ENCODE results near the gene HNRNPA3.

The HNRNPA3 gene

GRCh38 chr2:177212106-177212890 lies at the start of gene HNRNPA3:
TSS of gene HNRNPA3 (plus strand) at chr2:177212794. CDS start at chr2:177212800, 6 bp downstream.
- peak; percentile 21 for TF ChIP-seq CTCF (conservative IDR thresholded peaks at IDR 0.05; ENCODE audit: low read depth, low read length)
- peak; percentile 95 for DNase-seq (ENCODE audit: low read depth)
- H3K4me3 ChIP-seq (ENCODE audit: low read length): peak within 1 kb of the TSS; percentile 96

GRCh38 chr2:177164131-177164530 lies 48.5 kb upstream of the HNRNPA3 start:
- H3K4me3 ChIP-seq (ENCODE audit: low read length): peak overlapping the region; percentile 16
- no peak for TF ChIP-seq CTCF (conservative IDR thresholded peaks at IDR 0.05; ENCODE audit: low read depth, low read length)
- no peak for DNase-seq (ENCODE audit: low read depth)

- no peak for DNase-seq (ENCODE audit: low read depth)
- H3K4me3 ChIP-seq (ENCODE audit: low read length): peak overlapping the region; percentile 47
Measured at GRCh38 chr2:177164584-177165052, 48.0 kb upstream of the HNRNPA3 start.

GRCh38 chr2:177165061-177165583 lies 47.5 kb upstream of the HNRNPA3 start:
- DNase-seq (ENCODE audit: low read depth): no peak
- H3K4me3 ChIP-seq (ENCODE audit: low read length): peak overlapping the region; percentile 47
- no peak for TF ChIP-seq CTCF (conservative IDR thresholded peaks at IDR 0.05; ENCODE audit: low read depth, low read length)

More at GRCh38 chr2:177164584-177165052, 48.0 kb upstream of the HNRNPA3 start:
- TF ChIP-seq CTCF (conservative IDR thresholded peaks at IDR 0.05; ENCODE audit: low read depth, low read length): peak; percentile 100

- TF ChIP-seq CTCF (conservative IDR thresholded peaks at IDR 0.05; ENCODE audit: low read depth, low read length): no peak
Measured at GRCh38 chr2:177165721-177166711, 46.6 kb upstream of the HNRNPA3 start.

GRCh38 chr2:177169810-177170514 lies 42.6 kb upstream of the HNRNPA3 start:
- DNase-seq (ENCODE audit: low read depth): no peak
- H3K4me3 ChIP-seq (ENCODE audit: low read length): no peak overlapping the region
- no peak for TF ChIP-seq CTCF (conservative IDR thresholded peaks at IDR 0.05; ENCODE audit: low read depth, low read length)

More at GRCh38 chr2:177165721-177166711, 46.6 kb upstream of the HNRNPA3 start:
- peak overlapping the region; percentile 9 for H3K4me3 ChIP-seq (ENCODE audit: low read length)
- peak; percentile 75 for DNase-seq (ENCODE audit: low read depth)
